SIG-M5 (cell line): ENCODE results near the gene SFT2D2.
"Not testable (repeated sequence)": the region's sequence is repeated elsewhere in the genome, so short reads cannot be mapped to it uniquely, and the experiment has no call there.

Experiments
- DNase-seq: peaks from one replicate; lab custom pipeline; 2025; lab: John Stamatoyannopoulos, UW

The SFT2D2 gene

GRCh38 chr1:168225476-168226190 lies at the start of gene SFT2D2:
Gene SFT2D2 (plus strand): TSS chr1:168226004. CDS start chr1:168226080, 76 bp downstream.
- DNase-seq = peak; percentile 22

- no peak for DNase-seq
Measured at GRCh38 chr1:168178227-168178637, 47.6 kb upstream of the SFT2D2 start.

- peak; percentile 93 for DNase-seq
Measured at GRCh38 chr1:168178638-168179437, 47.0 kb upstream of the SFT2D2 start, which contains the start of gene TIPRL. Gene TIPRL (plus strand): TSS chr1:168178962. CDS start chr1:168179078, 116 bp downstream.

GRCh38 chr1:168179438-168180147 lies 46.2 kb upstream of the SFT2D2 start:
- no peak for DNase-seq

- no peak for DNase-seq
Measured at GRCh38 chr1:168180148-168180524, 45.7 kb upstream of the SFT2D2 start.

- DNase-seq = not testable (repeated sequence)
Measured at GRCh38 chr1:168181063-168181720, 44.6 kb upstream of the SFT2D2 start.

DNA sequence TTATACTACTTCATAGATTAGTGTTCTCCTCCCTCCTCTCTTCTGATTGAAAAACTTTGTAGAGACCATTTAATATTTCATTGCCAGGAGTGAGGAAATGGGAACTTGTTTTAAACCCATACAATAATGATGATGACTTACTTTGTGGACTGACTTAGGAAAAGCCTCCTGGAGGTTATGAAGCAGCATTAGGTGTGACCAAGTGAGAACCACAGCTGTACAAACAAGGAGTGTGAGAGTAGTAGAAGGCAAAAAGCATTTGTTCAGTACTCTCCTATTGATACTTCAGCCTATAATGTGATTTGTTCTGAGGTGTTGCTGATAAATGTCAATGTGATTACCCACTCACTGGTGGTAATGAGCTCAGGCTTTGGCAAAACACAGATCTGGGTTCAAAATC lies 38.6 kb upstream of the SFT2D2 start:
- DNase-seq = no peak

GRCh38 chr1:168190403-168190802 lies 35.4 kb upstream of the SFT2D2 start:
- DNase-seq = no peak

- no peak for DNase-seq
Measured at GRCh38 chr1:168195199-168196135, 30.3 kb upstream of the SFT2D2 start.

DNA sequence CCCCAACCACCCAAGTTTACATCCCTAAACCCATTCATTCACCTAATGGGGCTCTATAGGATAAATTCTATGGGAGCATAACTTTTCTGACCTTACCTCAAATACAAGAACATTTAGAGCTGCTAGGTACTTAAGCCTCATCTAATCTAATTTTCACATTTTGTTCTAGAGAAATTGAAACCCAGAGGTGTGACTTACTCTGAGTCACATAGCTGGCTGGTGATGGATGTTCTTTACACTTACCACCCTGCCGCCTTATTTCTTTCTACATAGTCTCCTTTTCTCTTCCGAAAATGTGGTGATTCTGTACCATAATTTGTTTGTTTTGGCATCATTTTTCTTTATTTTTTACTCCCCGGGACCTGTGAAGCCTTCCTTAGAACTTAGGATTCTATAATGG lies 26.7 kb upstream of the SFT2D2 start:
- DNase-seq = no peak

DNA sequence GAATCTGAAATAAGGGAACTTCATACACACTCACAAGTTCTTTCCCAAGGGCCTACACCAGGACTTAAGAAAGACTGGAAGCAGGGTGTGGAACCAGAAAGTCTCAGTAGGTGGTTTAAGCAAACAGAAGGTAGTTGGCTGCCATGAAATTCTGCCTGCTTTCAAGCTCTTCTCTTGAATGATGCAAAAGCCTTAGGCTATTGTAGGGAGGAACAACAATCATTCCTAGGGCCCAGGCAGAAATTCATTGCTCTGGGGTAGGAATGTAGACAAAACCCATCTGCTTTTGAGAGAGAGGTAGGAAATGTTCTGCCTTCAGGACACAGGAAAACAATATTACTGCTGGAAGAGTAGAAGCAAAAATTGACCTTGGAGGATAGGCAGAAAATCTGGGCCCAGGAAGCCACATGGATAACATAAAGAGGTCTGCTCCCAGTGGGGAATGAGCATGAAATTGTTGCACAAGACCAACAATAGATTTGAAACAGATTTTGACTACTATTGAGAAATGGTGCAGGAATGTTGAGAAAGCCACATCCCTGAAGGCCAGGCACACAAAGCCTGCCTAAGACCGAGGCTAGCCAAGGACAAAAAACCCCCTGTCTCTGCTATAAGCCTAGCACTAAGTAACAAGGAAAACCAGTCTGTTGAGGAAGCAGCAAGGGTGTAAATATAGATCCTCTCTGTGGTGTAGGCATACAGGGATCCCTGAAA lies 22.7 kb upstream of the SFT2D2 start:
- no peak for DNase-seq

- no peak for DNase-seq
Measured at GRCh38 chr1:168206111-168206510, 19.7 kb upstream of the SFT2D2 start.

DNA sequence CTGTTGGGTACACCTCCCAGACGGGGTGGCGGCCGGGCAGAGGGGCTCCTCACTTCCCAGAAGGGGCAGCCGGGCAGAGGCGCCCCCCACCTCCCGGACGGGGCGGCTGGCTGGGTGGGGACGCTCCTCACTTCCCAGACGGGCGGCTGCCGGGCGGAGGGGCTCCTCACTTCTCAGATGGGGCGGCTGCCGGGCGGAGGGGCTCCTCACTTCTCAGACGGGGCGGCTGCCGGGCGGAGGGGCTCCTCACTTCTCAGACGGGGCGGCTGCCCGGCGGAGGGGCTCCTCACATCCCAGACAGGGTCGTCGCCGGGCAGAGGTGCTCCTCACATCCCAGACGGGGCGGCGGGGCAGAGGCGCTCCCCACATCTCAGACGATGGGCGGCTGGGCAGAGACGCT lies 18.1 kb upstream of the SFT2D2 start:
- DNase-seq = not testable (repeated sequence)

- no peak for DNase-seq
Measured at GRCh38 chr1:168210312-168210711, 15.5 kb upstream of the SFT2D2 start.

GRCh38 chr1:168213349-168213748 lies 12.5 kb upstream of the SFT2D2 start:
- DNase-seq = no peak

GRCh38 chr1:168216171-168216570 lies 9.6 kb upstream of the SFT2D2 start:
- DNase-seq = no peak

DNA sequence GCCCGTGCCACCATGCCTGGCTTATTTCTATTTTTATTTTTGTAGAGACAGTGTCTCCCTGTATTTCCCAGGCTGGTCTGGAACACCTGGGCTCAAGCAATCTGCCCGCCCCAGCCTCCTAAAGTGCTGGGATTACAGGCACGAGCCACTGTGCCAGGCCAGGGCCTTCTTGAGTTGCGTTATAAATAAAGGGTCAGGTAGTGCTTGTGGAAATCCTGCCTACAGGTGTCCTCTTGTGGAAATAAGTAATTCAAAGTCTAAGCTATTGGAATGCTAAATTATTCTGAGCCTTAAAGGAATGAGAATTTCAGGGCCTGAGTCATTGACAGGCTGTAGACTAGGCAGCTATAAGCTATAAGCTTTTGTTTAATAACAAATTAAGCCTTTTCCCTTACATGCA lies 8.1 kb upstream of the SFT2D2 start:
- DNase-seq = no peak

DNA sequence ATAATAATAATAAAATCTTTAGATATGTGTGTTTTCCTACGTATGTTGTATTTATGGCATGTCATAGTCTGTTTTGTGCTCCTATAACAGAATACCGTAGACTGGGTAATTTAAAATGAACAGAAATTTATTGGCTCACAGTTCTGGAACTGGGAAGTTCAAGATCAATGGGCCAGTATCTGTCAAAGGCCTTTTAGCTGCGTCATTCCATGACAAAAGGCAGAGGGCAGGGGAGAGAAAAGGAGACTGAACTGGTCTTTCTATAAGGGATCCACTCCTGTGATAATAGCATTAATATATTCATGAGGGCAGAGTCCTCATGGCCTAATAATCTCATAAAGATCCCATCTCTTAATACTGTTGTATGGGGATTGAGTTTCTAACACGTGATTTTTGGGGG lies 7.1 kb upstream of the SFT2D2 start:
- DNase-seq = no peak

GRCh38 chr1:168220470-168220871 lies 5.3 kb upstream of the SFT2D2 start:
- DNase-seq = no peak

DNA sequence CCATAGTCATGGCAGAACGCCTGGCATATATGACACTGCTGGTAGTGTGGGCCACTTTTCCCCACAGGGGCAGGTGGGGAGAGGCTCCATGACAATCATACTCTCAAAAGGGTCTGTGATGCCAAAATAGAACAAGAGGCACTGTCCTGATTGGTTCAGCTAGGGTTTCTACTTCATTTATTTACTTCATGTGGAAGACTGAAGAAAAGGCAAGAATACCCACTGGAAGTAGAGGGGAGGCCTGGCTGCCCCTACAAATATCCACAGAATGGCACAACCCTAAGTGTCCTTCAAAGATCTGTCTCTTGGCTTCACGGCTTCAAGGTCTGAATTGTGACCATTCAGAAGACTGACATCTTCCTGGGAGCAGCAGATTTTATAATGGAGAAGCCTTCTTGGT lies 4.5 kb upstream of the SFT2D2 start:
- no peak for DNase-seq
